Keratinocyte (primary cell): ENCODE results near the gene LRRC10B. TPM values are rescaled to one million over a fixed set of nuclear protein-coding genes. Genes with fewer than 3 reads are reported as not detected.

Source experiments
- DNase-seq: peaks from one replicate; pipeline ENCODE4 v3.0.0-alpha.2; 2011; ENCODE audit warnings: low read depth, missing footprints, low spot score
- FAIRE-seq: peaks from 2 replicates; lab custom pipeline; 2011; peaks lifted over from hg19 to GRCh38; lab: Jason Lieb, UNC
- H2AFZ ChIP-seq: 2 replicates; pipeline ENCODE4 v1.6.0; 2012; ENCODE audit warnings: low read length, control low read depth, inconsistent platforms; ENCODE audit not compliant: control insufficient read depth
- H3K27ac ChIP-seq: 2 replicates; pipeline ENCODE4 v1.5.1; 2011; ENCODE audit warnings: low read length; ENCODE audit not compliant: control insufficient read depth, insufficient read depth
- H3K27me3 ChIP-seq: 3 replicates; pipeline ENCODE4 v1.6.0; 2011; ENCODE audit warnings: low read length; ENCODE audit not compliant: control insufficient read depth, insufficient read depth; ENCODE audit errors: extremely low read depth
- H3K36me3 ChIP-seq, 2 experiments: 2 replicates in 1 of 2; 3 replicates in 1 of 2; pipeline ENCODE4 v1.5.1; 2011; ENCODE audit warnings: low read length in 2 of 2, mild to moderate bottlenecking in 1 of 2; ENCODE audit not compliant: control insufficient read depth in 2 of 2, insufficient read depth in 2 of 2; ENCODE audit errors: extremely low read depth in 1 of 2
- H3K4me1 ChIP-seq: 3 replicates; pipeline ENCODE4 v1.5.1; 2011; ENCODE audit warnings: low read length; ENCODE audit not compliant: control insufficient read depth, insufficient read depth; ENCODE audit errors: extremely low read depth
- H3K4me2 ChIP-seq: 3 replicates; pipeline ENCODE4 v1.6.0; 2011; ENCODE audit warnings: low read depth, low read length; ENCODE audit not compliant: control insufficient read depth, insufficient read depth; ENCODE audit errors: extremely low read depth
- H3K4me3 ChIP-seq, 3 experiments: fragments of 200-600 bp in 1 of 3; sonication (generic) in 1 of 3; 2 replicates in 2 of 3; 3 replicates in 1 of 3; pipeline ENCODE4 v1.5.1; 2011 to 2016; ENCODE audit warnings: low read length in 3 of 3, mild to moderate bottlenecking in 3 of 3, control low read depth in 2 of 3, inconsistent platforms in 1 of 3, low read depth in 1 of 3, mixed read lengths in 1 of 3, mixed run types in 1 of 3, moderate library complexity in 1 of 3; ENCODE audit not compliant: control insufficient read depth in 2 of 3, insufficient read depth in 2 of 3; ENCODE audit errors: extremely low read depth in 1 of 3
- H3K79me2 ChIP-seq: 2 replicates; pipeline ENCODE4 v1.6.0; 2012; ENCODE audit warnings: low read length; ENCODE audit not compliant: control insufficient read depth, insufficient read depth
- H3K9ac ChIP-seq: 3 replicates; pipeline ENCODE4 v1.6.0; 2011; ENCODE audit warnings: low read length; ENCODE audit not compliant: control insufficient read depth, insufficient read depth; ENCODE audit errors: extremely low read depth
- H3K9me1 ChIP-seq: 3 replicates; pipeline ENCODE4 v1.6.0; 2011; ENCODE audit warnings: low read length; ENCODE audit not compliant: control insufficient read depth, insufficient read depth; ENCODE audit errors: extremely low read depth
- H3K9me3 ChIP-seq: 2 replicates; pipeline ENCODE4 v1.5.1; 2012; ENCODE audit warnings: low read depth, low read length; ENCODE audit not compliant: control insufficient read depth
- H4K20me1 ChIP-seq: 3 replicates; pipeline ENCODE4 v1.6.0; 2011; ENCODE audit warnings: low read length; ENCODE audit not compliant: control insufficient read depth, insufficient read depth; ENCODE audit errors: extremely low read depth
- EZH2 ChIP-seq: IDR thresholded peaks from one replicate; pipeline ENCODE4 v1.6.1; 2012; ENCODE audit warnings: inconsistent platforms, mild to moderate bottlenecking, low read length, moderate library complexity
- dilution Hi-C: fragments of 300-500 bp; cut with MboI; formaldehyde crosslinking; loops from one replicate; pipeline ENCODE4 v1.7.0; 2020; ENCODE audit warnings: low sequenced_read_pairs; ENCODE audit not compliant: extremely low pct_ligation_motif_present
- polyA plus RNA-seq, 5 experiments: library from polyadenylated mRNA; depleted of rRNA in 3 of 5; stranded (reverse) in 3 of 5; stranded (forward) in 1 of 5; unstranded in 1 of 5; fragments of >200 nt; gene quantifications; 1 replicate in 1 of 5; 2 replicates in 3 of 5; 3 replicates in 1 of 5; pipeline versions ENCODE4 v1.2.1 to v1.2.3, GENCODE V29; 2011 to 2012; ENCODE audit warnings: missing spikeins in 2 of 5, low read depth in 1 of 5, low replicate concordance in 1 of 5
- TF ChIP-seq, protein P1 (sequence below), 3 experiments: IDR thresholded peaks in 1 of 3; conservative IDR thresholded peaks in 1 of 3; optimal IDR thresholded peaks in 1 of 3; 2 replicates in 2 of 3; 3 replicates in 1 of 3; pipeline versions ENCODE3 to v1.5.1; 2011; ENCODE audit warnings: low read length in 3 of 3, mild to moderate bottlenecking in 3 of 3, moderate library complexity in 2 of 3, control low read depth in 1 of 3, inconsistent platforms in 1 of 3; ENCODE audit not compliant: insufficient read depth in 2 of 3; ENCODE audit errors: extremely low read depth in 1 of 3

LRRC10B gene
- polyA plus RNA-seq, 1 donor (not counting 4 experiments of a cell fraction or from before 2014, with no cell fraction given) = not detected

DNA sequence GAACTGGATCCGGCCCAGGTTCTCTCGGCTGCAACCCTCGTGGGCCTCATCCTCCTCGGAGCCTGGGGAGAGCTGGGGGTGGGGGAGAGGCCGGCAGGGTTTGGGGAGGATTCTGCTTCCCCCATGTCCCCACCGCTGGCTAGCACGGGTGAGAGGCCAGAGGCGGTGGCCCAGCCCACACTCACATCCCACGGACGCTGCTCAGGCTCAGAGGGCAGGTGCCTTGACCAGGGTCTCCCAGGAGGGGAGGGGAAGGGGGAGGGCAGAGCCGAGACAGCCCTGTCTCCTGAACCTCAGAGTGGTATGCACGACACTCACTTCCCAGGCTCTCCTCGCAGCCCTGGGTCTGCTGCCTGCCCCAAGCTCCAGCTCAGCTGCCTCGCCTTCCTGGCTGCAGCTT, 19.6 kb downstream of the LRRC10B start:
- H3K79me2 ChIP-seq = no peaks in the 10 kb centered on the region
- H2AFZ ChIP-seq = no peak overlapping the region
- peaks cover 4% of the 10 kb centered on the region for H4K20me1 ChIP-seq
- H3K4me1 ChIP-seq = no peaks in the 10 kb centered on the region
- dilution Hi-C loops = no loop called here
- DNase-seq (no peak), FAIRE-seq (no peak)
- H3K4me3 ChIP-seq = no peak overlapping the region
- H3K27me3 ChIP-seq = peaks cover 9% of the 10 kb centered on the region
- H3K9me3 ChIP-seq = no peaks in the 10 kb centered on the region
- TF ChIP-seq, protein P1, sequence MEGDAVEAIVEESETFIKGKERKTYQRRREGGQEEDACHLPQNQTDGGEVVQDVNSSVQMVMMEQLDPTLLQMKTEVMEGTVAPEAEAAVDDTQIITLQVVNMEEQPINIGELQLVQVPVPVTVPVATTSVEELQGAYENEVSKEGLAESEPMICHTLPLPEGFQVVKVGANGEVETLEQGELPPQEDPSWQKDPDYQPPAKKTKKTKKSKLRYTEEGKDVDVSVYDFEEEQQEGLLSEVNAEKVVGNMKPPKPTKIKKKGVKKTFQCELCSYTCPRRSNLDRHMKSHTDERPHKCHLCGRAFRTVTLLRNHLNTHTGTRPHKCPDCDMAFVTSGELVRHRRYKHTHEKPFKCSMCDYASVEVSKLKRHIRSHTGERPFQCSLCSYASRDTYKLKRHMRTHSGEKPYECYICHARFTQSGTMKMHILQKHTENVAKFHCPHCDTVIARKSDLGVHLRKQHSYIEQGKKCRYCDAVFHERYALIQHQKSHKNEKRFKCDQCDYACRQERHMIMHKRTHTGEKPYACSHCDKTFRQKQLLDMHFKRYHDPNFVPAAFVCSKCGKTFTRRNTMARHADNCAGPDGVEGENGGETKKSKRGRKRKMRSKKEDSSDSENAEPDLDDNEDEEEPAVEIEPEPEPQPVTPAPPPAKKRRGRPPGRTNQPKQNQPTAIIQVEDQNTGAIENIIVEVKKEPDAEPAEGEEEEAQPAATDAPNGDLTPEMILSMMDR (optimal IDR thresholded peaks at IDR 0.05 in 1 of 3, IDR thresholded peaks at IDR 0.05 in 1 of 3, conservative IDR thresholded peaks at IDR 0.05 in 1 of 3; ENCODE audit: extremely low read depth in 1 of 3, insufficient read depth in 2 of 3, low read length in 3 of 3) = no peak
- no peak for TF ChIP-seq EZH2
- no peak overlapping the region for H3K27ac ChIP-seq
- H3K9me1 ChIP-seq = no peaks in the 10 kb centered on the region
- H3K36me3 ChIP-seq = no peaks in the 10 kb centered on the region
- H3K4me2 ChIP-seq = no peak overlapping the region
- no peak overlapping the region for H3K9ac ChIP-seq

- Histone ChIP-seq H3K27ac (no peak overlapping the region), H3K4me1 (no peaks in the 10 kb centered on the region), H3K27me3 (peaks cover 18% of the 10 kb centered on the region), H3K4me2 (no peak overlapping the region), H3K9ac (no peak overlapping the region), H3K9me3 (no peaks in the 10 kb centered on the region), H3K36me3 (no peaks in the 10 kb centered on the region), H3K9me1 (no peaks in the 10 kb centered on the region), H4K20me1 (peaks cover 4% of the 10 kb centered on the region), H3K4me3 (no peak overlapping the region), H3K79me2 (no peaks in the 10 kb centered on the region), H2AFZ (no peak overlapping the region)
- TF ChIP-seq, protein P1 (optimal IDR thresholded peaks at IDR 0.05 in 1 of 3, IDR thresholded peaks at IDR 0.05 in 1 of 3, conservative IDR thresholded peaks at IDR 0.05 in 1 of 3; ENCODE audit: extremely low read depth in 1 of 3, insufficient read depth in 2 of 3, low read length in 3 of 3) = no peak
- TF ChIP-seq EZH2 = no peak
- DNase-seq (no peak), FAIRE-seq (no peak)
- dilution Hi-C loops = no loop called here
These were observed 21.1 kb downstream of the LRRC10B start for GRCh38 chr11:61529537-61530225.
